Amniotic stem cell (primary cell): ENCODE results near the gene SLC20A1.
A peak's percentile ranks its signal among the peaks of the same experiment; 100 is the strongest.
"Not testable (repeated sequence)": the region's sequence is repeated elsewhere in the genome, so short reads cannot be mapped to it uniquely, and the experiment has no call there.

Experiments used
- DNase-seq: peaks from one replicate; lab custom pipeline; 2025; lab: John Stamatoyannopoulos, UW

SLC20A1 gene

DNA sequence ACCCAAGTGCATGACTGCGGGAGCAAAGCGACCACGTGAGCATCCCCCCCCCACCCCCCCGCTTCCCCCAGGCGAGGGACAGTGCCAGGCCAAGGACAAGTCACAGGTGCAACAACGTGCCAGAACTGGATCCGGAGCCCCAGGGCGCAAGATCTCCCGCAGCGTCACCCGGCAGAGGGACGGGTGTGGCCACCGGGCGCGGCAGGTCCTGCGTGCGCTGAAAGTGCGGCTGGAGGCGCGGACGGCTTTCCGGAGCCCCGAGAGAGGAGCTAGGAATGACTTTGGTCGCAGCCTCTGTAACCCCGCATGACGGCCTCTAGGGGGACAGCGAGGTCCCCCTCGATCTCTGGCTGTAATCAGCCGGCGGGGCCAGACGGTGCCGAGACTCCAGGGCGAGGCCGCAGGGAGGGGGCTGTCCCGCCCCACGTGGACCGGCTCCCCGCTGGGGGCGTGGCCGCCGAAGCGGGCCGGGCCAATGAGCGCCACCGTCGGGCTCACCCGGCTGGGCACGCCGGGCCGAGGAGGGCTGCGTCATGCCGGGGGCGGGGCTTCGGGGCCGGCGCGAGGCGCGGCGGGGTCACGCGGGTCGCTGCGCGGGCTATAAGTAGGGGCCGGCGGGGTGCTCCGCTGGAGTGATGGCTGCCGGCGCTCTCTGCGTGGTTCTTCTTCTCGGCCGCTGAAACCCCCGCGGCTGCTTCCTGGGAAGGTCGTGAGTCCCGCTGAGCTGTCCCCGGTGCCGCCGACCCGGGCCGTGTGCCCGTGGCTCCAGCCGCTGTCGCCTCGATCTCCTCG, at the start of gene SLC20A1:
Gene SLC20A1, plus strand, starts transcription at position 630 of the 792 bp plus-strand sequence. CDS start 890 bp downstream, outside the sequence.
- DNase-seq, result peak; percentile 89

DNA sequence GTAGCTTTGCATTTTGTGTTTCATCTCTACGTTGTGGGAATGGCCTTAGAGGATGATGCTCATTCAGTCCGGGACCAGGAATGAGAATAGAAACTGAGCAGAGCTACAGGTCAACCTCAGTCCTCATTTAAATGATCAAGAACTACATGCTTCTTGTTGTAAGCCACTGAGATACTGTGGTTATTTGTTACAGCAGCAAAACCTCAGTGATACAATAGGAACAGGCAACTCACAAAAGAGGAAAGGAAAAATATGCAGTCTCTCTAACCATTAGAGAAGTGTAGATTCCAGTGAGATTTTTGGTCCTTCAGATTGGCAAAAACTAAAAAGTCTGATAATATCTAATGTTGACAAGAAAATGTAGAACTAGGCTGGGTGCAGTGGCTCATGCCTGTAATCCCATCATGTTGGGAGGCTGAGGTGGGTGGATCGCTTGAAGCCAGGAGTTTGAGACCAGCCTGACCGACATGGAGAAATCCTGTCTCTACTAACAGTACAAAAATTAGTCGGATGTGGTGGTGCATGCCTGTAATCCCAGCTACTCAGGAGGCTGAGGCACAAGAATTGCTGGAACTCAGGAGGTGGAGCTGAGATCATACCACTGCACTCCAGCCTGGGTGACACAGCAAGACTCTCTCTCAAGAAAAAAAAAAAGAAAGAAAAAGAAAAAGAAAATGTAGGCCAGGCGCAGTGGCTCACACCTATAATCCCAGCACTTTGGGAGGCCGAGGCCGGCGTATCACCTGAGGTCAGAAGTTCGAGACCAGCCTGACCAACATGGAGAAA, 48.0 kb upstream of the SLC20A1 start:
- no peak for DNase-seq

DNA sequence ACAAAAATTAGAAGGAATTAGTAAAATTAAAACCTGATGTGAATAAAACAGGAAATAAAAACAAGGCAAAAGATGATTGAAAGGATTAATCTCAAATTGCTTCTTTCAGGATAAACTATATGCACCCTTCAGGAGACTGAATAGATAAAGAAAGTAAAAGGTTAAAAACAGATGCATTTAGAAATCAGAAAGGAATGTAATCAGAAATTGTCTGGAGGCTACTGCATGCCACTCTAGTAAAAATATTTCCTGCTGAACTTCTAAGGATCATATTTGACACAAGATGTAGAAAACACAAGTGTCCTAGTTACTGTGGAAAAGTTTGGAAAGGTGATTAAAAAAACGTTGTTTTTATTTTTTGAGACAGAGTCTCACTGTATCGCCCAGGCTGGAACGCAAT, 45.1 kb upstream of the SLC20A1 start:
- no peak for DNase-seq

DNA sequence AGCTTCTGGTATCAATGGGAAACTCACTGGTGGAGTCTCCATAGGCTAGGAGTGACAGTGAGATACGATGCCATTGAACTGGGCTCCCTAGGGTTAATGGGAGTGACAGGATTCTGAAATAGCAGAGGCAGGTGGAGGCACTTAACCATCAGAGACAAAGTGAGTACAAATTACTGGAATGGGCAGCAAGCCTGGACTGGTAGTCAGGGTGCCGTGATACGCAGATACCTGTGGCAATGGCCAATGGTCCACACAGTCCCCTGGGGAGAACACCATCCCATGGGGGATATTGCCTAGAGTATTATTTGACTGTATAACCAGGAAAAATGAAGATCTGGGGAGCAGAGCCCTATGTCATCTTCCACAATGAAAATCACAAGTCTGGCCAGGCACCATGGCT, 44.0 kb upstream of the SLC20A1 start:
- no peak for DNase-seq

DNA sequence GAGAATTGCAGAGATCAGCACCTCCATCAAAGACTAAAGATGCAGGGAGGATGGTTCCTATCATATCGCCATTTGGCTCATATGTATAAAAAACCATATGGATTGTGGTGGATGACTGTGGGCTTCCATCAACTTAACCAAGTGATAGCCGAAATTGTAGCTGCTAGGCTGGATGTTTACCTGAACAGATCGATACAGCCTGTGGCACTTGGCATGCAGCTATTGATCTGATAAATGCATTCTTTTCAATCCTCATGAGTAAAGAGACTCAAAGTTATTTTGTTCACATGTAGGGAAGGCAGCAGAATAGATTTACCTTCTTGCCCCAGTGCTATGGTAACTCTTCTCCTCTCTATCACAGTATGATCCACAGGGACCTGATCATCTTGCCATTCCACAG, 42.8 kb upstream of the SLC20A1 start:
- DNase-seq, result no peak

DNA sequence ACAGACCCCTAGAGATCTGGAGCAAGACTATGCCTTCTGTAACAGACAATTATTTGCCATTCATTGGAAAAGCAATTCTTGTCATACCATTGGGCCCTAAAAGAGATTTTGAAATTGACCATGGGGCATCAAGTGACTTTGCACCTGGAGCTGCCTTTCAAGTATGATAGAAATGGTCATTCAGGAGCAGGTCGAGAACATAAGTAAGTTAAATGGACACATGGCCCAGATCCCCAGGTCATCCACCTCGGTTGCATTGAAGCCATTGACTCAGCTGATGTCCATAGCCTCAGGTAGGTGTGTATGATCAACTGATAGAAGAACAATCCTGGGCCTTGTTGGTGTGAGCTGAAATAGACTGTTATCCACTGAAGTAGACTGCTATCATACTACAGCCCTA, 42.0 kb upstream of the SLC20A1 start:
- DNase-seq, result no peak

DNA sequence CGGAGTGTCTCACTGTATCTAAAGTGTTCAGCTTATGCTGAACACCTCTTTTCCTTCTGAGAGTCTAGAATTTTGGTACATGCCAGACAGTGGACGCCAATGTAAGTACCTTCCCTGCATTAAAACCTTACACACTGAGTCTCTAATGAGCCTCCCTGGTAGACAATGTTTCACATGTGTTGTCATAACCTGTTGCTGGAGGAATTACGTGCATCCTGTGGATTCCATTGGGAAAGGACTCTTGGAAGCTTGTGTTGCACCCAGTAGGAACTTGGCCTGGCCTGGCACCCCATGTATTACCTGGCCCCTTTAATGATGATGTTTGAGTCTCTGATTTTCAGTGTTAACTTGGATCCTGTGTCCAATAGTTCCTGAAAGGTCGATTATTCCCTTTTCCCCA, 40.8 kb upstream of the SLC20A1 start:
- no peak for DNase-seq

- DNase-seq, result no peak
These were observed 39.8 kb upstream of the SLC20A1 start for GRCh38 chr2:112605926-112606325.

GRCh38 chr2:112606547-112606946, 39.2 kb upstream of the SLC20A1 start:
- DNase-seq, result no peak

GRCh38 chr2:112607680-112608438, 37.9 kb upstream of the SLC20A1 start:
- DNase-seq, result no peak

- not testable (repeated sequence) for DNase-seq
These were observed 36.4 kb upstream of the SLC20A1 start for GRCh38 chr2:112609320-112609719.

GRCh38 chr2:112612283-112612682, 33.5 kb upstream of the SLC20A1 start:
- not testable (repeated sequence) for DNase-seq

- no peak for DNase-seq
These were observed 31.4 kb upstream of the SLC20A1 start for GRCh38 chr2:112614201-112614840.

GRCh38 chr2:112615051-112615450, 30.7 kb upstream of the SLC20A1 start:
- DNase-seq, result no peak

DNA sequence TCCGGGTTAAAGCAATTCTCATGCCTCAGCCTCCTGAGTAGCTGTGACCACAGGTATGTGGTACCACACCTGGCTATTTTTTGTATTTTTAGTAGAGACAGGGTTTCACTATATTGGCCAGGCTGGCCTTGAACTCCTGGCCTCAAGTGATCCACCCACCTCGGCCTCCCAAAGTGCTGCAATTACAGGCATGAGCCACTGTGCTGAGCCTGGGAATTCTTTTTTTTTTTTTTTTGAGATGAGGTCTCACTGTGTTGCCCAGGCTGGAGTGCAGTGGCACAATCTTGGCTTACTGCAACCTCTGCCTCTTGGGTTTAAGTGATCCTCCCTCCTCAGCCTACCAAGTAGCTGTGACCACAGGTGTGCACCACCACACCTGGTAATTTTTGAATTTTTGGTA, 29.9 kb upstream of the SLC20A1 start:
- not testable (repeated sequence) for DNase-seq

DNA sequence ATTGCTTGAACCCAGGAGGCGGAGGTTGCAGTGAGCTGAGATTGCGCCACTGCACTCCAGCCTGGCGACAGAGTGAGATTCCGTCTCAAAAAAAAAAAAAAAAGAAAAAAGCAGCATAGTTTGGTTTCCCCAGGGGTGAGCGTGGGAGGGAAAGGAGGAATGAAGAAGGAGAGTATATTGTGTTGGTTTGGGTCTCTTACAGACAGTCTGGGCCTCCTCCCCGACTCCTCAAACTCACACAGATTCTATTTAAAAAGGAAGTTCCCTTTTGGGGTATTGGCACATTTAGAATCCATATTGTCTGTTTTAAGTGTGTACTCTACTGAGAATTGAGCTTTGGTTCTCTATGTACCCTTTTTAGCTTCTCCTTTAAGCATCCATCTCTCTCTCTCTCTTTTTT, 27.4 kb upstream of the SLC20A1 start:
- DNase-seq, result no peak

GRCh38 chr2:112621790-112622527, 23.8 kb upstream of the SLC20A1 start:
- DNase-seq, result no peak

GRCh38 chr2:112622528-112622849, 23.2 kb upstream of the SLC20A1 start:
- peak; percentile 81 for DNase-seq

GRCh38 chr2:112623913-112624777, 21.6 kb upstream of the SLC20A1 start:
- DNase-seq, result peak; percentile 69

DNA sequence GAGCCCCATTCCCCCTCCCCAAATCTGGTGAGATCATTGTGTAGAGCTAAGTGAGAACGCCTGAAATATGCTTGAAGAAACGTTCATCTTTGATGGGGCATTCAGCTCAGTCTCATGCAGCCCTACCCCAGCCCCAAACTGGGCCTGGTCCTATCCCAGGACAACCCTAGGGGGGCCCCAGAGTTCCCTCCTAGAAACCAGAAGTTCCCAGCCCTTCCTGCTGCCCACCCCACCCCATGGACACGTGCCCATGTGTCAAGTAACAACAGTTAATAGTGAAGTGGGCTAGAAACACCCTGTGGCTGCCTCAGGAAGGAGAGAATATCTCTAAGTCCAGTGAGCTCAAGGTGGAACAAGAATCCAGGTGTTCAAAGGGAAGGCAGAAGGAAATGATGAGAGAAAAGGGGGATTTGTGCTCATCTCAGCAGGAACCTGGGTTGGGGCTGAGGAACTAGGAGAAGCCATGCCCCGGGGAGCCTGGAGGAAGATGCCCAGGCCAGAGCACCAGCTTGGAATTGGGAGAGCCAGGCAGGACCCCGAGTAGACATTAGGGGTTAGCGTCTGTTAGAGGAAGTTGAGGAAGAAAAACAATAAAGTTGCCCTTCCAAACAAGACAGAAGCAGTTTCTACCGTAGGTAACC, 20.1 kb upstream of the SLC20A1 start:
- DNase-seq, result no peak
